Left ventricle myocardium inferior (tissue), 1 donor: Measurements from ENCODE around the gene EPB41. TPM values are rescaled to one million over a fixed set of nuclear protein-coding genes. Genes with fewer than 3 reads are reported as not detected.
"Not testable (repeated sequence)": the region's sequence is repeated elsewhere in the genome, so short reads cannot be mapped to it uniquely, and the experiment has no call there.

ENCODE experiments used
- DNase-seq: peaks from one replicate; pipeline ENCODE4 v3.0.0-alpha.2; 2020
- H3K27ac ChIP-seq: fragments of 200-600 bp; replicated peaks from 2 replicates; pipeline ENCODE4 v1.8.0; 2021
- H3K27me3 ChIP-seq: fragments of 200-600 bp; 2 replicates; pipeline ENCODE4 v1.8.0; 2021; ENCODE audit warnings: low read depth
- H3K36me3 ChIP-seq: fragments of 200-600 bp; 2 replicates; pipeline ENCODE4 v1.8.0; 2021
- H3K4me1 ChIP-seq: fragments of 200-600 bp; 2 replicates; pipeline ENCODE4 v1.8.0; 2021
- H3K4me3 ChIP-seq: fragments of 200-600 bp; 2 replicates; pipeline ENCODE4 v1.8.0; 2021; ENCODE audit warnings: mild to moderate bottlenecking, moderate library complexity
- H3K9me3 ChIP-seq: fragments of 200-600 bp; replicated peaks from 2 replicates; pipeline ENCODE4 v1.8.0; 2021
- intact Hi-C: fragments of 100-400 bp; cut with micrococcal nuclease; formaldehyde crosslinking; loops from one replicate; pipeline ENCODE4 v1.11.0; 2022
- total RNA-seq: library from RNA; stranded (reverse); fragmentation: NEBNext Ultra II Directional; extraction: Animal tissue kit (Norgen Biotek cat#: 25700); gene quantifications from one replicate; pipeline ENCODE4 v1.2.1, GENCODE V29; 2021
- TF ChIP-seq, protein P1 (sequence below): fragments of 200-600 bp; IDR thresholded peaks from 2 replicates; pipeline ENCODE4 v1.8.0; 2021; ENCODE audit warnings: antibody characterized with exemption, mild to moderate bottlenecking, borderline replicate concordance
- donor health status: DM: no; HTN: yes; CAD: no; lungs with severe emphysema.

The EPB41 gene
- total RNA-seq, 1 donor from 2014 or later, result 23.4 TPM

DNA sequence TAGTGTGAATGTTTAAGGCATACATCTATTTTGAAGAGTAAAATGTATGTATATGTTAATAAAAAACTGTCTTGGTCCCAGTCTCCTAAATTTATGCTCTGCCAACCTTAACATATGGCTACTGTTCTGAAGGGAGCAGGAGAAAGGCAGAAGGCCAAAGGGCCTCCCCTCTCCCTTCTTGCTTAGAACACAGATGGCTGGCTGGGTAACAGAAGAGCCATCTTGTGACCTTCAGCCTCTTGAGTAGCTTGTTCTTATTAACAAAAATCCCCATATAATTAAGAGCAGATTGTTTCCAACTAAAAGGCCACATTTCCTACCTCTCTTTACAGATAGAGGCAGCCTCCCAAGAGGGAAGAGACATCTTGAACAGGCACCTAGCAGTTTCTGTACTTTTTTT, 36.1 kb downstream of the EPB41 start:
- TF ChIP-seq, protein P1, sequence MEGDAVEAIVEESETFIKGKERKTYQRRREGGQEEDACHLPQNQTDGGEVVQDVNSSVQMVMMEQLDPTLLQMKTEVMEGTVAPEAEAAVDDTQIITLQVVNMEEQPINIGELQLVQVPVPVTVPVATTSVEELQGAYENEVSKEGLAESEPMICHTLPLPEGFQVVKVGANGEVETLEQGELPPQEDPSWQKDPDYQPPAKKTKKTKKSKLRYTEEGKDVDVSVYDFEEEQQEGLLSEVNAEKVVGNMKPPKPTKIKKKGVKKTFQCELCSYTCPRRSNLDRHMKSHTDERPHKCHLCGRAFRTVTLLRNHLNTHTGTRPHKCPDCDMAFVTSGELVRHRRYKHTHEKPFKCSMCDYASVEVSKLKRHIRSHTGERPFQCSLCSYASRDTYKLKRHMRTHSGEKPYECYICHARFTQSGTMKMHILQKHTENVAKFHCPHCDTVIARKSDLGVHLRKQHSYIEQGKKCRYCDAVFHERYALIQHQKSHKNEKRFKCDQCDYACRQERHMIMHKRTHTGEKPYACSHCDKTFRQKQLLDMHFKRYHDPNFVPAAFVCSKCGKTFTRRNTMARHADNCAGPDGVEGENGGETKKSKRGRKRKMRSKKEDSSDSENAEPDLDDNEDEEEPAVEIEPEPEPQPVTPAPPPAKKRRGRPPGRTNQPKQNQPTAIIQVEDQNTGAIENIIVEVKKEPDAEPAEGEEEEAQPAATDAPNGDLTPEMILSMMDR, result no peak

DNA sequence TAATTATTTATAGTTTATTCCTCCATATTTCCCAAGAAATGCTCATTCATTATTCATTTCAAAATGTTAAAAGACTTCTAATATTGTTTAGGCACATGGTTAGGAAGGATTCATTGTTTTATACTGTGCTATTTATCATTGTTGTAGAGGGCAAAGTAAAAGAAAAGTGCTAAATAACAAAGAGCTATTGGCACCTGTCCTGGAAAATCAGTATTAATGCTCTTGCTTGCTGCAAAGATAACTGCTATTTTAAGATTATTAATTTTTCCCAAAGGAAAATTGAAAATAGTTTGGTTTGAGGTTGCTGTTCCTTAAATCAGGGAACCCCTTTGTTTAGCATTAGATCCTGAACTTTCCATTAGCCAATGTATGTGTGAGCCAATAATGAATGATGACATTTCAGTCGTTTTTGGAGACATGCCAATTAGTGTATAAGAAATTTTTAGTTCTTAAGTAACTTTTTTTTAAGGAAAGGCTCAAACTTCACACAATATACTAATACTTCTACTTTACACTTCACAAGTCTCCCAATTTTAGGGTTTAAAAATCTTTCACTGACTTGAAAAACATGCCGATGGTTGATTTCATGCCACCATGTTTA, 39.9 kb downstream of the EPB41 start:
- no peaks in the 10 kb centered on the region for H3K36me3 ChIP-seq

More for the DNA sequence above, 36.1 kb downstream of the EPB41 start:
- no peak for DNase-seq
- Histone ChIP-seq H3K4me3 (no peak overlapping the region), H3K27ac (no peak overlapping the region), H3K36me3 (no peaks in the 10 kb centered on the region), H3K9me3 (no peaks in the 10 kb centered on the region), H3K4me1 (peaks cover 14% of the 10 kb centered on the region), H3K27me3 (no peaks in the 10 kb centered on the region)
- intact Hi-C loops, result no loop called here

DNA sequence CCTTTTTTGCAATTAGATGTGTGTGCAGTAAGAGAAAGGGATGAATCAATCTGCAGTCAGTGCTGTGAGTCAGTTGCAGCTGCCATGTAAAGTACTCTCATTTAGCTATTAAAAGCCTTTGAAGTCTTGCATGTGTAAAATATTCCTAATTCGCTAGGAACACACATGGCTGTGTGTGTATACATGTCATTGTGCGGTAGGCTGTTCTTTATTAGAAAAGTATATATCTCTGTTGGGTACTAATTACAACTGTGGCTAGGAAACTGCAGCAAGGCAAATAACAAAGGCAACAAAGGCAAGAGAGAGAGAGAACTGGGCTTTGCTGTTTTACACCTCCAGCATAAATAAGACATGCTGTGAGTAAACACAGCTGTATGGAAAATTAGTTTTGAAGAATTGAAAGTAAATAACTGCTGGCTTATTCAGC, 41.7 kb downstream of the EPB41 start:
- H3K27ac ChIP-seq, result no peak overlapping the region
- H3K9me3 ChIP-seq, result no peaks in the 10 kb centered on the region
- intact Hi-C loops, result no loop called here
- TF ChIP-seq, protein P1, result no peak
- no peaks in the 10 kb centered on the region for H3K27me3 ChIP-seq
- no peaks in the 10 kb centered on the region for H3K36me3 ChIP-seq
- H3K4me1 ChIP-seq, result peaks cover 14% of the 10 kb centered on the region
- H3K4me3 ChIP-seq, result no peak overlapping the region
- DNase-seq, result no peak

More for the DNA sequence above, 39.9 kb downstream of the EPB41 start:
- Histone ChIP-seq H3K27me3 (no peaks in the 10 kb centered on the region), H3K9me3 (no peaks in the 10 kb centered on the region), H3K4me1 (peaks cover 14% of the 10 kb centered on the region), H3K27ac (no peak overlapping the region), H3K4me3 (no peak overlapping the region)
- no peak for DNase-seq
- intact Hi-C loops, result no loop called here
- TF ChIP-seq, protein P1, result no peak

GRCh38 chr1:28962114-28962831, 47.9 kb downstream of the EPB41 start:
- DNase-seq, H3K4me3 ChIP-seq, H3K27ac ChIP-seq, H3K27me3 ChIP-seq, H3K4me1 ChIP-seq, intact Hi-C loops, H3K9me3 ChIP-seq, H3K36me3 ChIP-seq: not testable (repeated sequence)

GRCh38 chr1:28965271-28965870, 51.0 kb downstream of the EPB41 start:
- Histone ChIP-seq H3K4me1 (no peaks in the 10 kb centered on the region), H3K9me3 (no peaks in the 10 kb centered on the region), H3K27ac (no peak overlapping the region), H3K27me3 (no peaks in the 10 kb centered on the region), H3K4me3 (no peak overlapping the region), H3K36me3 (no peaks in the 10 kb centered on the region)
- intact Hi-C loops, result no loop called here
- DNase-seq, result no peak
- TF ChIP-seq, protein P1, result no peak

DNA sequence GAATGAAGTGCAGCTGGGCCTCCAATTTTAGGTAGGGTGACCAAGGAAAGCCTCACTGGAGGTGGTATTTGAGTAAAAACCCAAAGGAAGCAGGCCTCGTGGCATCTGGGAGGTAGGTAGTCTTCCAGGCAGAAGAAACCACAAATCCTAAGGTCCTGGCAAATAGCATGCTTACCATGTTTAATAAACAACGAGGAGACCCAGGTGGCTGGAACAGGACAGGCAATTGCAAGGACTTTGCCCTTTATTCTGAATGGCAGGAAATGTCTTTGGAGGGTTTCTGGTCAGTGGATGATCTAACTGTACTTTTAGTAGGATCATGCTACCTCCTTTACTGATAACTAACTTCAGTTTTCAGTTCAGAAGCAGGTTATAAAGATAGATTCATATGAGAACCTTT, 52.2 kb downstream of the EPB41 start:
- DNase-seq, result no peak
- TF ChIP-seq, protein P1, result no peak
- H3K9me3 ChIP-seq, result no peaks in the 10 kb centered on the region
- no peaks in the 10 kb centered on the region for H3K4me1 ChIP-seq
- no peak overlapping the region for H3K27ac ChIP-seq
- intact Hi-C loops, result no loop called here
- no peaks in the 10 kb centered on the region for H3K27me3 ChIP-seq
- no peaks in the 10 kb centered on the region for H3K36me3 ChIP-seq
- H3K4me3 ChIP-seq, result no peak overlapping the region
